ENCODE measurements around the gene FHOD3. TPM values are rescaled to one million over a fixed set of nuclear protein-coding genes. Genes with fewer than 3 reads are reported as not detected.

Gene FHOD3
- total RNA-seq, 1 experiment from 2014 or later: 22.7 TPM

DNA sequence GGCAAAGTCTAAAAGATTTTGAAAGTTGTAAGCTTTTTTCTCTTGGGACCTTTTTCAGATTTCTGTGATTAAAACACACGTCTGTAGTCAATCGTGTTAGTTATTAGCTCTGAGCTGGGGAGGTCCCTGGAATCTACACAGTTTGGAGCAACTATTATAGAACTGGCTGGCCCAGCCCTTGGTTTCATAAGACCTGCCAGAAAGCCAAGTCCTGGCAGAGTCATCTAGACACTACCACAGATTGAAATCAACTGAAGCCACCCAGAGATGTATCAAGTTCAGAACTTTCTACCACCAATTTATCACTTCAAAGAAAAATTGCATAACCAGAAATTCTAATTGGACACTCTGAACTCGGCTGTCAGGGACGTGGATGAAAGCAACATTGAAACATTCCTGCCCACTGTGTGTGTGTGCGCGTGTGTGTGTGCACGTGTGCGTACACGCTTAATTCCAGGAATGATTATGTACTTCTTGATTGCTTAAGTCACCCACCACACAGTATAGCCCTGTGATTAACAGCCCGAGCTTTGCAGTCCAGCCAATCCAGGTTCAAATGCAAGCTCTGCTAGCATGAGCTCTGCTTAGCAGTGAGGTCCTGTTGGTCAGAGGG is 405.0 kb downstream of the FHOD3 start:
- no TSS peak for BruUV-seq (replicated peaks)
- TF ChIP-seq POLR2AphosphoS5 (IDR thresholded peaks at IDR 0.05; ENCODE audit: low read depth, low read length): no peak
- TF ChIP-seq, protein P1, sequence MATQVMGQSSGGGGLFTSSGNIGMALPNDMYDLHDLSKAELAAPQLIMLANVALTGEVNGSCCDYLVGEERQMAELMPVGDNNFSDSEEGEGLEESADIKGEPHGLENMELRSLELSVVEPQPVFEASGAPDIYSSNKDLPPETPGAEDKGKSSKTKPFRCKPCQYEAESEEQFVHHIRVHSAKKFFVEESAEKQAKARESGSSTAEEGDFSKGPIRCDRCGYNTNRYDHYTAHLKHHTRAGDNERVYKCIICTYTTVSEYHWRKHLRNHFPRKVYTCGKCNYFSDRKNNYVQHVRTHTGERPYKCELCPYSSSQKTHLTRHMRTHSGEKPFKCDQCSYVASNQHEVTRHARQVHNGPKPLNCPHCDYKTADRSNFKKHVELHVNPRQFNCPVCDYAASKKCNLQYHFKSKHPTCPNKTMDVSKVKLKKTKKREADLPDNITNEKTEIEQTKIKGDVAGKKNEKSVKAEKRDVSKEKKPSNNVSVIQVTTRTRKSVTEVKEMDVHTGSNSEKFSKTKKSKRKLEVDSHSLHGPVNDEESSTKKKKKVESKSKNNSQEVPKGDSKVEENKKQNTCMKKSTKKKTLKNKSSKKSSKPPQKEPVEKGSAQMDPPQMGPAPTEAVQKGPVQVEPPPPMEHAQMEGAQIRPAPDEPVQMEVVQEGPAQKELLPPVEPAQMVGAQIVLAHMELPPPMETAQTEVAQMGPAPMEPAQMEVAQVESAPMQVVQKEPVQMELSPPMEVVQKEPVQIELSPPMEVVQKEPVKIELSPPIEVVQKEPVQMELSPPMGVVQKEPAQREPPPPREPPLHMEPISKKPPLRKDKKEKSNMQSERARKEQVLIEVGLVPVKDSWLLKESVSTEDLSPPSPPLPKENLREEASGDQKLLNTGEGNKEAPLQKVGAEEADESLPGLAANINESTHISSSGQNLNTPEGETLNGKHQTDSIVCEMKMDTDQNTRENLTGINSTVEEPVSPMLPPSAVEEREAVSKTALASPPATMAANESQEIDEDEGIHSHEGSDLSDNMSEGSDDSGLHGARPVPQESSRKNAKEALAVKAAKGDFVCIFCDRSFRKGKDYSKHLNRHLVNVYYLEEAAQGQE (IDR thresholded peaks at IDR 0.05; ENCODE audit: insufficient read depth in 1 of 2, low read depth in 2 of 2, low read length in 1 of 2): no peak
- TF ChIP-seq TCF7L2 (IDR thresholded peaks at IDR 0.05; ENCODE audit: low read depth, low read length): no peak
- no peak for TF ChIP-seq CTCF (IDR thresholded peaks at IDR 0.05)
- no peak for TF ChIP-seq SIN3A (IDR thresholded peaks at IDR 0.05; ENCODE audit: borderline replicate concordance, insufficient read depth, low read depth, low read length)
- no peak overlapping the region for H3K4me3 ChIP-seq (ENCODE audit: low read depth in 2 of 2, low read length in 2 of 2)
- intact Hi-C loops (cut with micrococcal nuclease; ENCODE audit: unreplicated experiment): no loop called here
- no peak for DNase-seq (ENCODE audit: low read depth, low spot score)
- in situ Hi-C loops (cut with HindIII; ENCODE audit: low pct_unique_long_range_greater_than_20kb, low sequenced_read_pairs): no loop called here
- H3K9me3 ChIP-seq (ENCODE audit: control insufficient read depth, insufficient read depth, low read depth, low read length): no peaks in the 10 kb centered on the region
- no peaks in the 10 kb centered on the region for H3K4me1 ChIP-seq (ENCODE audit: control insufficient read depth, insufficient read depth, low read length)
- no peaks in the 10 kb centered on the region for H3K27me3 ChIP-seq (ENCODE audit: control insufficient read depth, insufficient read depth, low read length)
- ATAC-seq: no peak
- H3K27ac ChIP-seq (ENCODE audit: low read length): no peak overlapping the region
- CTCF ChIA-PET: no interaction called here
- POLR2A ChIA-PET: no interaction called here
- no peaks in the 10 kb centered on the region for H3K36me3 ChIP-seq (ENCODE audit: control insufficient read depth, insufficient read depth, low read length)

- ChIA-PET POLR2A (no interaction called here), CTCF (no interaction called here)
- no peak overlapping the region for H3K27ac ChIP-seq (ENCODE audit: low read length)
- H3K27me3 ChIP-seq (ENCODE audit: control insufficient read depth, insufficient read depth, low read length): no peaks in the 10 kb centered on the region
- ATAC-seq (no peak), DNase-seq (ENCODE audit: low read depth, low spot score) (no peak)
- H3K4me1 ChIP-seq (ENCODE audit: control insufficient read depth, insufficient read depth, low read length): no peaks in the 10 kb centered on the region
- BruUV-seq (replicated peaks): no TSS peak
- no peak overlapping the region for H3K4me3 ChIP-seq (ENCODE audit: low read depth in 2 of 2, low read length in 2 of 2)
- TF ChIP-seq POLR2AphosphoS5 (IDR thresholded peaks at IDR 0.05; ENCODE audit: low read depth, low read length) (no peak), TCF7L2 (IDR thresholded peaks at IDR 0.05; ENCODE audit: low read depth, low read length) (no peak), CTCF (IDR thresholded peaks at IDR 0.05) (no peak), SIN3A (IDR thresholded peaks at IDR 0.05; ENCODE audit: borderline replicate concordance, insufficient read depth, low read depth, low read length) (no peak)
- TF ChIP-seq, protein P1 (IDR thresholded peaks at IDR 0.05; ENCODE audit: insufficient read depth in 1 of 2, low read depth in 2 of 2, low read length in 1 of 2): no peak
- no peaks in the 10 kb centered on the region for H3K36me3 ChIP-seq (ENCODE audit: control insufficient read depth, insufficient read depth, low read length)
- H3K9me3 ChIP-seq (ENCODE audit: control insufficient read depth, insufficient read depth, low read depth, low read length): no peaks in the 10 kb centered on the region
- intact Hi-C loops (cut with micrococcal nuclease; ENCODE audit: unreplicated experiment) (no loop called here), in situ Hi-C loops (cut with HindIII; ENCODE audit: low pct_unique_long_range_greater_than_20kb, low sequenced_read_pairs) (no loop called here)
These were observed 406.6 kb downstream of the FHOD3 start for GRCh38 chr18:36704156-36704555.

Data from Panc1 (cell line).